ENCODE results near the gene CDX2. TPM values are rescaled to one million over a fixed set of nuclear protein-coding genes. Genes with fewer than 3 reads are reported as not detected.

Gene CDX2
- total and polyA plus RNA-seq, 9 of the 15 experiments (the other 6 are each of a cell fraction or from before 2014, with no cell fraction given) = 0.04 TPM; not detected in 8

- no peak overlapping the region for H3K4me3 ChIP-seq
- no peaks in the 10 kb centered on the region for H3K9me3 ChIP-seq (replicated peaks; ENCODE audit: control insufficient read depth, insufficient read depth, low read depth, low read length)
- no peak overlapping the region for H3K27ac ChIP-seq (ENCODE audit: extremely low read depth, low read depth, low read length)
- CTCF ChIA-PET (ENCODE audit: low intra/inter-chr PET ratio) = interaction anchor here (1.1 kb wide), 1 partner anchor 151 kb away, joined by 3 read pairs; no protein-coding TSS in a partner anchor
- BruUV-seq (replicated peaks) = no TSS peak
- POLR2A ChIA-PET = no interaction called here
- TF ChIP-seq PURB (CRISPR knock-in tag; IDR thresholded peaks at IDR 0.05; ENCODE audit: low read depth) (no peak), NEUROD1 (IDR thresholded peaks at IDR 0.05; ENCODE audit: borderline replicate concordance, low read depth, low read length, partially characterized antibody) (no peak), TRIM25 (IDR thresholded peaks at IDR 0.05; ENCODE audit: borderline replicate concordance) (no peak), IRF1 (CRISPR knock-in tag; IDR thresholded peaks at IDR 0.05; ENCODE audit: borderline replicate concordance) (no peak), GABPA (tag; conservative IDR thresholded peaks at IDR 0.05; ENCODE audit: low read depth) (no peak)
- H3K4me2 ChIP-seq (ENCODE audit: insufficient read depth, low read length) = no peak overlapping the region
- H3K9me1 ChIP-seq (ENCODE audit: control insufficient read depth, insufficient read depth, low read length) = no peaks in the 10 kb centered on the region
- peaks cover 3 to 31% of the 10 kb centered on the region in 2 experiments; a peak in 4 of 5 replicates for H3K27me3 ChIP-seq (ENCODE audit: control insufficient read depth in 2 of 2, insufficient read depth in 2 of 2, low read length in 2 of 2)
- H3K36me3 ChIP-seq (ENCODE audit: control insufficient read depth, insufficient read depth, low read length) = no peaks in the 10 kb centered on the region
- no peaks in the 10 kb centered on the region for H3K79me2 ChIP-seq (ENCODE audit: control insufficient read depth, insufficient read depth, low read length)
- DNase-seq (ENCODE audit: extremely low read depth in 1 of 4, low spot score in 3 of 4) = no peak
- WGBS (ENCODE audit: insufficient coverage, low coverage, missing lambda C conversion rate) = 0% methylated on average over 7 of the region's 11 CpGs
- intact Hi-C loops (cut with micrococcal nuclease) = loop anchor here (5.0 kb wide), 2 partner anchors 154 to 609 kb away; no protein-coding TSS in a partner anchor
- ATAC-seq = no peak
- H2AFZ ChIP-seq (ENCODE audit: low read depth, low read length) = no peak overlapping the region
- H4K20me1 ChIP-seq (replicated peaks; ENCODE audit: control insufficient read depth, insufficient read depth, low read length) = no peaks in the 10 kb centered on the region
- H3K4me1 ChIP-seq (replicated peaks in 1 of 2; ENCODE audit: control insufficient read depth in 2 of 2, insufficient read depth in 2 of 2, low read length in 2 of 2) = no peaks in the 10 kb centered on the region
- no peak overlapping the region for H3K9ac ChIP-seq (ENCODE audit: insufficient read depth in 1 of 2, low read depth in 2 of 2, low read length in 2 of 2)
- no peak for FAIRE-seq
- in situ Hi-C loops (cut with MboI) = loop anchor here (10.0 kb wide), 1 partner anchor 1026 kb away; no protein-coding TSS in a partner anchor
Measured at GRCh38 chr13:27981006-27981708, 12.0 kb upstream of the CDX2 start.

Data from K562 (cell line).